A549 (cell line): ENCODE measurements around the gene C10orf90. TPM values are rescaled to one million over a fixed set of nuclear protein-coding genes. Genes with fewer than 3 reads are reported as not detected.

Source experiments
- ATAC-seq, 2 experiments: fragments of 200-7000 bp in 1 of 2; fragments of >200 bp in 1 of 2; cut with Nextera tagmentation in 1 of 2; cut with Tn5 transposase in 1 of 2; 3 replicates each; pipeline versions ENCODE4 v1.8.0 to v1.9.1; 2018 to 2020; ENCODE audit warnings: mild to moderate bottlenecking in 1 of 2, moderate library complexity in 1 of 2
- CTCF ChIA-PET: fragments of 300-600 bp; sonication (Branson Sonifier 250); formaldehyde crosslinking; extraction: SDS; loops from one replicate; lab custom pipeline; 2021; ENCODE audit warnings: antibody characterized with exemption, inconsistent platforms; lab: Yijun Ruan, JAX
- POLR2A ChIA-PET: fragments of 350-600 bp; formaldehyde crosslinking; extraction: SDS; loops from one replicate; lab custom pipeline; 2021; ENCODE audit warnings: antibody characterized with exemption, inconsistent platforms; lab: Yijun Ruan, JAX
- DNase-seq, 2 experiments: peaks; one replicate each; pipeline versions ENCODE4 v3.0.0 to v3.0.0-alpha.2; 2011 to 2016; ENCODE audit warnings: low read depth in 1 of 2, low spot score in 1 of 2
- FAIRE-seq: peaks from 2 replicates; lab custom pipeline; 2011; peaks lifted over from hg19 to GRCh38; lab: Jason Lieb, UNC
- H3K27ac ChIP-seq, 2 experiments: fragments of >200 bp; sonication (Bioruptor Twin); formaldehyde crosslinking; 3 replicates each; pipeline ENCODE4 v1.5.1; 2016 to 2017
- H3K4me1 ChIP-seq: fragments of >200 bp; sonication (Bioruptor Twin); formaldehyde crosslinking; 3 replicates; pipeline ENCODE4 v1.6.1; 2016
- H3K4me2 ChIP-seq: fragments of >200 bp; sonication (Bioruptor Twin); formaldehyde crosslinking; 3 replicates; pipeline ENCODE4 v1.6.1; 2016
- H3K4me3 ChIP-seq: fragments of >200 bp; sonication (Bioruptor Twin); formaldehyde crosslinking; 3 replicates; pipeline ENCODE4 v1.5.1; 2016
- H3K9me3 ChIP-seq: fragments of >200 bp; sonication (Bioruptor Twin); formaldehyde crosslinking; 3 replicates; pipeline ENCODE4 v1.6.1; 2016
- ATOH8 ChIP-seq: fragments of 250-450 bp; sonication (Bioruptor Pico); IDR thresholded peaks from 2 replicates; pipeline ENCODE4 v1.5.0; 2020; ENCODE audit warnings: low read depth, mild to moderate bottlenecking, moderate library complexity
- BCL3 ChIP-seq: fragments of >200 bp; sonication (Bioruptor Twin); formaldehyde crosslinking; IDR thresholded peaks from 3 replicates; pipeline ENCODE4 v1.6.1; 2016
- CHD2 ChIP-seq: fragments of 150-350 bp; IDR thresholded peaks from 2 replicates; pipeline ENCODE4 v1.6.1; 2014; ENCODE audit warnings: low read length; ENCODE audit not compliant: partially characterized antibody
- E2F6 ChIP-seq: IDR thresholded peaks from 2 replicates; pipeline ENCODE4 v1.6.1; 2012; ENCODE audit warnings: low read depth, borderline replicate concordance
- EP300 ChIP-seq, 2 experiments: fragments of >200 bp; sonication (Bioruptor Twin); formaldehyde crosslinking; IDR thresholded peaks; 2 replicates in 1 of 2; 3 replicates in 1 of 2; pipeline ENCODE4 v1.6.1; 2016 to 2017
- ESRRA ChIP-seq: fragments of 150-350 bp; IDR thresholded peaks from 2 replicates; pipeline ENCODE4 v1.6.1; 2014; ENCODE audit warnings: mild to moderate bottlenecking, low read length, borderline replicate concordance
- FOSB ChIP-seq: fragments of 250-450 bp; sonication (Bioruptor Pico); IDR thresholded peaks from 2 replicates; pipeline ENCODE4 v1.5.0; 2020; ENCODE audit warnings: mild to moderate bottlenecking, moderate library complexity
- HDAC2 ChIP-seq: fragments of 200-600 bp; sonication (generic); IDR thresholded peaks from 2 replicates; pipeline ENCODE4 v1.6.1; 2016
- HOXB5 ChIP-seq: fragments of 250-450 bp; sonication (Bioruptor Pico); IDR thresholded peaks from 2 replicates; pipeline ENCODE4 v1.5.0; 2020; ENCODE audit warnings: mild to moderate bottlenecking, moderate library complexity
- JUN ChIP-seq, 2 experiments: fragments of >200 bp; sonication (Bioruptor Twin); formaldehyde crosslinking; IDR thresholded peaks; 2 replicates in 1 of 2; 3 replicates in 1 of 2; pipeline ENCODE4 v1.6.1; 2016 to 2017
- KDM5A ChIP-seq: fragments of 200-600 bp; sonication (generic); IDR thresholded peaks from 2 replicates; pipeline ENCODE4 v1.6.1; 2016; ENCODE audit warnings: antibody characterized with exemption, mild to moderate bottlenecking
- MYC ChIP-seq: IDR thresholded peaks from 2 replicates; pipeline ENCODE4 v1.6.1; 2012; ENCODE audit warnings: mild to moderate bottlenecking, inconsistent platforms, low read length, improper control_type of control experiment, borderline replicate concordance
- NFE2L2 ChIP-seq: fragments of 150-350 bp; conservative IDR thresholded peaks from 2 replicates; pipeline ENCODE4 v1.6.1; 2014; ENCODE audit warnings: low read length
- RAD21 ChIP-seq, 2 experiments: fragments of >200 bp in 1 of 2; sonication (Bioruptor Twin) in 1 of 2; formaldehyde crosslinking in 1 of 2; IDR thresholded peaks in 1 of 2; conservative IDR thresholded peaks in 1 of 2; 2 replicates in 1 of 2; 3 replicates in 1 of 2; pipeline ENCODE4 v1.6.1; 2012 to 2018; ENCODE audit warnings: inconsistent platforms in 1 of 2
- RFX5 ChIP-seq: fragments of 450-650 bp; IDR thresholded peaks from 2 replicates; pipeline ENCODE4 v1.7.1; 2014; ENCODE audit warnings: antibody characterized with exemption, mild to moderate bottlenecking, moderate library complexity
- SMC3 ChIP-seq: fragments of >200 bp; sonication (Bioruptor Twin); formaldehyde crosslinking; IDR thresholded peaks from 3 replicates; pipeline ENCODE4 v1.6.1; 2018; ENCODE audit warnings: inconsistent platforms
- SREBF2 ChIP-seq: fragments of 450-650 bp; IDR thresholded peaks from 2 replicates; pipeline ENCODE4 v1.6.1; 2014; ENCODE audit warnings: mild to moderate bottlenecking, moderate library complexity
- ZNF302 ChIP-seq: fragments of 250-450 bp; sonication (Bioruptor Pico); IDR thresholded peaks from 2 replicates; pipeline ENCODE4 v1.9.0; 2021; ENCODE audit warnings: inconsistent platforms, mild to moderate bottlenecking, moderate library complexity
- WGBS: methylation state at CpG from one replicate; pipeline ENCODE4 v1.1.6; 2017; ENCODE audit errors: missing lambda C conversion rate; 5-methylcytosine and 5-hydroxymethylcytosine counted together
- polyA plus RNA-seq, 4 experiments: library from polyadenylated mRNA; depleted of rRNA in 3 of 4; stranded (reverse); fragments of >200 nt; fragmentation: RNase III in 1 of 4; extraction: RNeasy Plus Mini Kit Qiagen cat#74134 plus additional on column Dnase treatment in 1 of 4; gene quantifications; 2 replicates in 3 of 4; 3 replicates in 1 of 4; pipeline ENCODE4 v1.2.3, GENCODE V29; 2011 to 2017
- TF ChIP-seq, protein P1 (sequence below): IDR thresholded peaks from 2 replicates; pipeline ENCODE4 v1.6.1; 2012
- TF ChIP-seq, protein P2 (sequence below): fragments of 200-600 bp; sonication (generic); IDR thresholded peaks from 2 replicates; pipeline ENCODE4 v1.6.1; 2016; ENCODE audit warnings: antibody characterized with exemption, mild to moderate bottlenecking, moderate library complexity

The C10orf90 gene
- polyA plus RNA-seq, 2 of the 4 experiments (the other 2 are of a cell fraction): 0.70 to 2.0 TPM

DNA sequence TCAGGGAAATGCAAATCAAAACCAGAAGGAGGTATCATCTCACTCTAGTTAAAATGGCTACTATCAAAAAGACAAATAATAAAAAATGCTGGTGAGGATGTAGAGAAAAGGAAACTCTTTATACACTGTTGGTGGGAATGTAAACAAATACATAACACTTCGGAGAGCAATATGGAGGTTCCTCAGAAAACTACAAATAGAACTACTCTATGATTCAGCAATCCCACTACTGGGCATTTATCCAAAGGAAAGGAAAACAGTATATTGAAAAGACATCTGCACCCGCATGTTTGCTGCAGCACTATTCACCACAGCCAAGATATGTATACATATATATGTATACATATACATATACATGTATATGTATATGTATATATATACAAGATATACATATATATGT is 94.2 kb downstream of the C10orf90 start (continued):
- TF ChIP-seq SMC3: no peak
- no peak for TF ChIP-seq BCL3

DNA sequence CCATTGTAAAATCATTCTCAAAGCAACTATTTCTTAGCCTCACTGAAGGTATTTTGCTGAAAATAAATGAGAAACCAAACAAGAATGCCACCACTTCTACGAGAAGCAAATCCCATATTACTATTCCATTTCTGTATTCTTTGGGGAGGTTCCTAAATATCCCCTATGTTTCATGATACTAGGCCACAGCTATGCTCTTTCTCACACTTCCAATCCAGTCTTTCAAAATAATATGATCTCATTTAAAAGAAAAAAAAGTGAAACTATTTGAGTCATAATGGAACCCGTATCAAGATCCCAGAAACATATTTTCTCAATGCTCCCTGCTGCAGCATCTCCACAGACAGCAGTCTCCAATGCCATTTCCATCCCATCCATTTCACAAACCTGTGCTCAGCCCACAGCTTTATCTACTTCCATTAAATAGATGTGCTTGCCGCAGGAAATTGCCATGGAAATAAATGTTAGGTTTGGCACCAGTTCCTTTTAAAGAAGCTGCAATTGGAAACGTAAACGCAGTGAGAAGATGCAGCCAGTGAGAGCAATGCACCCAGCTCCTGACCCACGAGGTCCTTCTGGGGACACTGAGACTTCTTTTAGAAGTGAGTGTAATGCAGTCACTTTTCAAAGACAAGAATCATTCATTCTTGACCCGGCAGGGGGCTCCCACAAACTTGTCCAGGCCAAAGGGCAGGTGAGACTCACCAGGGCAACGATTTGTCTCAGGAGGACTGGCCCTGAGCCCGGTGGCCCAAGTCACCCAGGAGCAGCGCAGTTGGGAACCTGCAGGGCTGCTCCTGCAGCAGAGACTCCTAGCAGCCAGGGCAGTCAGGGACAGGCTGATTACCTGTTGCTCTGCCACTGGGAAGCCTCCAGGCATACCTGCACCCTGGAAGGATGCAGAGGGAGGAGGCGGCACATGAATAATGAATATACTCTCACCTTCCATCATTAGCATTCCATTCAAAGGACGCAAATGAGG is 99.6 kb downstream of the C10orf90 start:
- FAIRE-seq (no peak), DNase-seq (no peak), ATAC-seq (peak; percentile 15 to 57; a peak in 3 of 6 replicates)
- no peak overlapping the region for H3K27ac ChIP-seq
- TF ChIP-seq RAD21 (conservative IDR thresholded peaks at IDR 0.05 in 1 of 2, IDR thresholded peaks at IDR 0.05 in 1 of 2) (peak; percentile 17 to 20; a peak in 1 of 5 replicates), HOXB5 (CRISPR knock-in tag) (no peak)
- TF ChIP-seq, protein P1, sequence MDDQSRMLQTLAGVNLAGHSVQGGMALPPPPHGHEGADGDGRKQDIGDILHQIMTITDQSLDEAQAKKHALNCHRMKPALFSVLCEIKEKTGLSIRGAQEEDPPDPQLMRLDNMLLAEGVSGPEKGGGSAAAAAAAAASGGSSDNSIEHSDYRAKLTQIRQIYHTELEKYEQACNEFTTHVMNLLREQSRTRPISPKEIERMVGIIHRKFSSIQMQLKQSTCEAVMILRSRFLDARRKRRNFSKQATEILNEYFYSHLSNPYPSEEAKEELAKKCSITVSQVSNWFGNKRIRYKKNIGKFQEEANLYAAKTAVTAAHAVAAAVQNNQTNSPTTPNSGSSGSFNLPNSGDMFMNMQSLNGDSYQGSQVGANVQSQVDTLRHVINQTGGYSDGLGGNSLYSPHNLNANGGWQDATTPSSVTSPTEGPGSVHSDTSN: no peak
- H3K4me1 ChIP-seq: peaks cover 18% of the 10 kb centered on the region
- peaks cover 6% of the 10 kb centered on the region; the same call in 1 of the 3 replicates for H3K9me3 ChIP-seq
- 51% methylated on average over 12 of the region's 12 CpGs for WGBS
- H3K4me3 ChIP-seq: no peak overlapping the region
- H3K4me2 ChIP-seq: peak overlapping the region; percentile 64; the same call in 1 of the 3 replicates
- CTCF ChIA-PET: interaction anchor here (0.8 to 1.2 kb wide), 2 partner anchors 28 to 336 kb away, joined by 3 read pairs; no protein-coding TSS in a partner anchor
- POLR2A ChIA-PET: no interaction called here

DNA sequence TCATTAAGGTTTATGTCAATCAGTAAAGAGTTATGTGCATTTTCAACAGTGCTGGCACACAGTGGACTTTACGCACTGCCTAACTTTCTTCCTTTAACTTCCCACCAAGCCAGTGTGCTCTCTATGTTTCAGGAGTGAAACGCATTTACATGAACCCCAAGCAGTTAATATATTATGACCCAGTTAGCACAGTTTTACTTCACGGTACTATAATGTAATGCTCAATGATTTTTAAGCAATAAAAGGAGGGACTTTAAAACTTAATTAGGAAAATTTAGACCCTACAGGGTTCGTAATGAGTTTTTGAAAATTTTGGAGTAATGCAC is 100.3 kb downstream of the C10orf90 start:
- CTCF ChIA-PET: interaction anchor here (1.2 kb wide), 1 partner anchor 337 kb away, joined by 3 read pairs; no protein-coding TSS in a partner anchor
- no peak; a peak in 1 of 6 replicates for ATAC-seq
- POLR2A ChIA-PET: no interaction called here
- TF ChIP-seq, protein P2, sequence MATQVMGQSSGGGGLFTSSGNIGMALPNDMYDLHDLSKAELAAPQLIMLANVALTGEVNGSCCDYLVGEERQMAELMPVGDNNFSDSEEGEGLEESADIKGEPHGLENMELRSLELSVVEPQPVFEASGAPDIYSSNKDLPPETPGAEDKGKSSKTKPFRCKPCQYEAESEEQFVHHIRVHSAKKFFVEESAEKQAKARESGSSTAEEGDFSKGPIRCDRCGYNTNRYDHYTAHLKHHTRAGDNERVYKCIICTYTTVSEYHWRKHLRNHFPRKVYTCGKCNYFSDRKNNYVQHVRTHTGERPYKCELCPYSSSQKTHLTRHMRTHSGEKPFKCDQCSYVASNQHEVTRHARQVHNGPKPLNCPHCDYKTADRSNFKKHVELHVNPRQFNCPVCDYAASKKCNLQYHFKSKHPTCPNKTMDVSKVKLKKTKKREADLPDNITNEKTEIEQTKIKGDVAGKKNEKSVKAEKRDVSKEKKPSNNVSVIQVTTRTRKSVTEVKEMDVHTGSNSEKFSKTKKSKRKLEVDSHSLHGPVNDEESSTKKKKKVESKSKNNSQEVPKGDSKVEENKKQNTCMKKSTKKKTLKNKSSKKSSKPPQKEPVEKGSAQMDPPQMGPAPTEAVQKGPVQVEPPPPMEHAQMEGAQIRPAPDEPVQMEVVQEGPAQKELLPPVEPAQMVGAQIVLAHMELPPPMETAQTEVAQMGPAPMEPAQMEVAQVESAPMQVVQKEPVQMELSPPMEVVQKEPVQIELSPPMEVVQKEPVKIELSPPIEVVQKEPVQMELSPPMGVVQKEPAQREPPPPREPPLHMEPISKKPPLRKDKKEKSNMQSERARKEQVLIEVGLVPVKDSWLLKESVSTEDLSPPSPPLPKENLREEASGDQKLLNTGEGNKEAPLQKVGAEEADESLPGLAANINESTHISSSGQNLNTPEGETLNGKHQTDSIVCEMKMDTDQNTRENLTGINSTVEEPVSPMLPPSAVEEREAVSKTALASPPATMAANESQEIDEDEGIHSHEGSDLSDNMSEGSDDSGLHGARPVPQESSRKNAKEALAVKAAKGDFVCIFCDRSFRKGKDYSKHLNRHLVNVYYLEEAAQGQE: no peak
- TF ChIP-seq ESRRA (no peak), FOSB (CRISPR knock-in tag) (no peak), ATOH8 (CRISPR knock-in tag) (no peak), E2F6 (no peak), NFE2L2 (no peak), HDAC2 (no peak), HOXB5 (CRISPR knock-in tag) (no peak), EP300 (IDR thresholded peaks at IDR 0.05) (no peak), KDM5A (no peak), RFX5 (no peak), SMC3 (no peak), SREBF2 (no peak), JUN (IDR thresholded peaks at IDR 0.05) (no peak), ZNF302 (CRISPR knock-in tag) (no peak), MYC (no peak), CHD2 (no peak)
- WGBS: 60% methylated on average over 4 of the region's 4 CpGs
- DNase-seq: no peak
- Histone ChIP-seq H3K4me1 (peaks cover 18% of the 10 kb centered on the region), H3K4me2 (peak overlapping the region; percentile 64), H3K4me3 (no peak overlapping the region), H3K9me3 (no peaks in the 10 kb centered on the region), H3K27ac (peak overlapping the region in 1 of 2 experiments; percentile 67; a peak in 4 of 6 replicates)
- FAIRE-seq: no peak
